Trophoblast cell (in vitro differentiated cells and primary cell): ENCODE results near the gene IRX3.

Source experiments
- DNase-seq, 2 donors: peaks; one replicate each; pipeline ENCODE4 v3.0.0-alpha.2; 2016
- H2AFZ ChIP-seq: 2 replicates; pipeline ENCODE4 v1.6.1; 2013; ENCODE audit warnings: low read length, moderate library complexity, mild to moderate bottlenecking; ENCODE audit not compliant: insufficient read depth, poor library complexity
- H2AK5ac ChIP-seq: 2 replicates; pipeline ENCODE4 v1.6.1; 2013; ENCODE audit warnings: mild to moderate bottlenecking, low read length
- H2BK120ac ChIP-seq: 2 replicates; pipeline ENCODE4 v1.6.1; 2013; ENCODE audit warnings: low read length, mild to moderate bottlenecking, moderate library complexity; ENCODE audit not compliant: insufficient read depth, poor library complexity
- H2BK12ac ChIP-seq: 2 replicates; pipeline ENCODE4 v1.6.1; 2013; ENCODE audit warnings: mild to moderate bottlenecking, low read length, moderate library complexity
- H2BK5ac ChIP-seq: 2 replicates; pipeline ENCODE4 v1.6.1; 2013; ENCODE audit warnings: low read length, low read depth, moderate library complexity, mild to moderate bottlenecking; ENCODE audit not compliant: poor library complexity
- H3K14ac ChIP-seq: 2 replicates; pipeline ENCODE4 v1.6.1; 2013; ENCODE audit warnings: mild to moderate bottlenecking, low read length
- H3K18ac ChIP-seq: 2 replicates; pipeline ENCODE4 v1.6.1; 2013; ENCODE audit warnings: mild to moderate bottlenecking, low read length
- H3K23ac ChIP-seq: 2 replicates; pipeline ENCODE4 v1.6.1; 2013; ENCODE audit warnings: low read length
- H3K27ac ChIP-seq: 2 replicates; pipeline ENCODE4 v1.5.1; 2013; ENCODE audit warnings: low read depth, mild to moderate bottlenecking, inconsistent platforms, low read length, moderate library complexity
- H3K27me3 ChIP-seq: 2 replicates; pipeline ENCODE4 v1.6.1; 2013; ENCODE audit warnings: inconsistent platforms, mild to moderate bottlenecking, low read length, moderate library complexity; ENCODE audit not compliant: insufficient read depth
- H3K36me3 ChIP-seq, 2 experiments: 1 replicate in 1 of 2; 2 replicates in 1 of 2; pipeline ENCODE4 v1.6.1; 2013; ENCODE audit warnings: low read length in 2 of 2, mild to moderate bottlenecking in 2 of 2, moderate library complexity in 1 of 2; ENCODE audit not compliant: insufficient read depth in 2 of 2, control insufficient read depth in 1 of 2
- H3K4ac ChIP-seq: 2 replicates; pipeline ENCODE4 v1.6.1; 2013; ENCODE audit warnings: low read depth, mild to moderate bottlenecking, low read length, moderate library complexity
- H3K4me1 ChIP-seq, 2 experiments: 1 replicate in 1 of 2; 2 replicates in 1 of 2; pipeline ENCODE4 v1.6.1; 2013; ENCODE audit warnings: low read length in 2 of 2, mild to moderate bottlenecking in 2 of 2, moderate library complexity in 1 of 2; ENCODE audit not compliant: insufficient read depth in 2 of 2, control insufficient read depth in 1 of 2
- H3K4me2 ChIP-seq: 2 replicates; pipeline ENCODE4 v1.6.1; 2013; ENCODE audit warnings: inconsistent platforms, mild to moderate bottlenecking, low read length, moderate library complexity
- H3K4me3 ChIP-seq: 2 replicates; pipeline ENCODE4 v1.5.1; 2013; ENCODE audit warnings: mild to moderate bottlenecking, low read depth, low read length, inconsistent platforms
- H3K79me1 ChIP-seq: one replicate; pipeline ENCODE4 v1.6.1; 2013; ENCODE audit warnings: low read length
- H3K79me2 ChIP-seq: 2 replicates; pipeline ENCODE4 v1.6.1; 2013; ENCODE audit warnings: low read length, mild to moderate bottlenecking; ENCODE audit not compliant: control insufficient read depth, insufficient read depth, poor library complexity
- H3K9ac ChIP-seq: 2 replicates; pipeline ENCODE4 v1.6.1; 2013; ENCODE audit warnings: mild to moderate bottlenecking, low read length
- H3K9me3 ChIP-seq: 2 replicates; pipeline ENCODE4 v1.6.1; 2013; ENCODE audit warnings: low read depth, mild to moderate bottlenecking, control low read depth, inconsistent platforms, low read length; ENCODE audit not compliant: insufficient read depth
- H4K12ac ChIP-seq: 2 replicates; pipeline ENCODE4 v1.6.1; 2013; ENCODE audit warnings: low read depth, mild to moderate bottlenecking, low read length, moderate library complexity
- H4K8ac ChIP-seq: 2 replicates; pipeline ENCODE4 v1.6.1; 2013; ENCODE audit warnings: low read depth, mild to moderate bottlenecking, low read length, moderate library complexity
- H4K91ac ChIP-seq: one replicate; pipeline ENCODE4 v1.6.1; 2013; ENCODE audit warnings: low read depth, mild to moderate bottlenecking, low read length, moderate library complexity
- WGBS: extraction: QIAGEN DNeasy Blood & Tissue Kit; methylation state at CpG from one replicate; pipeline ENCODE4 v1.1.7; 2013; ENCODE audit warnings: missing lambda C conversion rate; ENCODE audit not compliant: insufficient read length, insufficient coverage; ENCODE audit errors: extremely low coverage; 5-methylcytosine and 5-hydroxymethylcytosine counted together

The IRX3 gene

DNA sequence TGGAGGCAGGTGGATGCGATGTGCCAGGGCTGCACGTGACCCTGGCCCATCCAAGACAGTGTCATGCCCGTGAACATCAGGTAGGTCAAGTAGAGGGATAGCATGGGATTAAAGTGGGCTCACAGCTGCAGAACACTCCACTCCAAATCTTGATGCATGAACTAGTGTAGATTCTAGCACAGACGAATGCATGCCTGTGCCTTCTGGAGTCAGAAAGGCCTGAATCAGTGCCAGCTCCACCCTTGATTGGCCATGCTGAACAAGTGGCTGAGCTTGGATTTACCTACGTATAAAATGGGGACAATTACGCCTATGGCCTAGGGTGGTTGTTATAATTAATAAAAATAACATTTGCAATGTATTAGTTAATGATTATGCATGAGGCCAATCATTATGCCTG lies 10.6 kb downstream of the IRX3 start:
- H3K4ac ChIP-seq = no peak overlapping the region
- H4K91ac ChIP-seq = no peak overlapping the region
- no peaks in the 10 kb centered on the region for H3K79me1 ChIP-seq
- H3K23ac ChIP-seq = no peak overlapping the region
- H2AFZ ChIP-seq = no peak overlapping the region
- no peak overlapping the region for H2BK12ac ChIP-seq
- H2BK5ac ChIP-seq = no peak overlapping the region
- H3K36me3 ChIP-seq = no peaks in the 10 kb centered on the region
- no peak overlapping the region for H3K4me3 ChIP-seq
- no peak overlapping the region for H3K27ac ChIP-seq
- no peak overlapping the region for H4K8ac ChIP-seq
- no peak overlapping the region for H2AK5ac ChIP-seq
- H3K4me1 ChIP-seq = no peaks in the 10 kb centered on the region
- no peak for DNase-seq
- no peak overlapping the region for H2BK120ac ChIP-seq
- H4K12ac ChIP-seq = no peak overlapping the region
- no peak overlapping the region for H3K4me2 ChIP-seq
- H3K14ac ChIP-seq = no peak overlapping the region
- no CpG with 5 or more reads among the region's 6 CpGs for WGBS
- peaks cover 3% of the 10 kb centered on the region for H3K9me3 ChIP-seq
- no peak overlapping the region for H3K18ac ChIP-seq
- peak overlapping the region; percentile 28 for H3K9ac ChIP-seq
- peaks cover 14% of the 10 kb centered on the region for H3K27me3 ChIP-seq
- no peaks in the 10 kb centered on the region for H3K79me2 ChIP-seq

DNA sequence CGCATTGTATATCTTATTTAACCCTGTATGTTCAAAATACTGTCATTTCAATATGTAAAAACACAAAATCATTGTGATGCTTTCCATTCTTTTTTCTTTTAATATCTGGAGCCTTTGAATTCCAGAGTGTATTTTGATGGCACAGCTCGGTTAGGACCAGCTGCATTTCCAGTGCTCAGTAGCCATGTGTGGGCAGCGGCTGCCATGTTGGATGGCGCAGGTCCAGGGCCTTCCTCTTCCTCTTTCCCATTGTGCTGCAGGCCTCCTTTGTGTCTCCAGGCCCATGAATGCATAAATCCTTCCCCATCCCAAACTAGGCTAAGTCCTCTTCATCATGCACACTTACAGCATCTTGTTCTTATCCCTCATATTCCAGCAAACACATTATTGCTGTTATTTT lies 13.0 kb downstream of the IRX3 start:
- H3K23ac ChIP-seq = no peak overlapping the region
- H3K4me2 ChIP-seq = no peak overlapping the region
- H3K18ac ChIP-seq = no peak overlapping the region
- no peak overlapping the region for H4K12ac ChIP-seq
- H2BK5ac ChIP-seq = no peak overlapping the region
- H4K8ac ChIP-seq = no peak overlapping the region
- no peaks in the 10 kb centered on the region for H3K79me2 ChIP-seq
- H2BK12ac ChIP-seq = no peak overlapping the region
- peaks cover 3% of the 10 kb centered on the region for H3K9me3 ChIP-seq
- H3K4me3 ChIP-seq = no peak overlapping the region
- H3K27ac ChIP-seq = no peak overlapping the region
- H3K4me1 ChIP-seq = no peaks in the 10 kb centered on the region
- H2AFZ ChIP-seq = no peak overlapping the region
- no peak overlapping the region for H3K9ac ChIP-seq
- H3K79me1 ChIP-seq = no peaks in the 10 kb centered on the region
- H3K27me3 ChIP-seq = no peaks in the 10 kb centered on the region
- H3K36me3 ChIP-seq = no peaks in the 10 kb centered on the region
- DNase-seq = no peak
- no CpG with 5 or more reads among the region's 4 CpGs for WGBS
- H2AK5ac ChIP-seq = no peak overlapping the region
- H3K14ac ChIP-seq = no peak overlapping the region
- H2BK120ac ChIP-seq = no peak overlapping the region
- H3K4ac ChIP-seq = no peak overlapping the region
- no peak overlapping the region for H4K91ac ChIP-seq

DNA sequence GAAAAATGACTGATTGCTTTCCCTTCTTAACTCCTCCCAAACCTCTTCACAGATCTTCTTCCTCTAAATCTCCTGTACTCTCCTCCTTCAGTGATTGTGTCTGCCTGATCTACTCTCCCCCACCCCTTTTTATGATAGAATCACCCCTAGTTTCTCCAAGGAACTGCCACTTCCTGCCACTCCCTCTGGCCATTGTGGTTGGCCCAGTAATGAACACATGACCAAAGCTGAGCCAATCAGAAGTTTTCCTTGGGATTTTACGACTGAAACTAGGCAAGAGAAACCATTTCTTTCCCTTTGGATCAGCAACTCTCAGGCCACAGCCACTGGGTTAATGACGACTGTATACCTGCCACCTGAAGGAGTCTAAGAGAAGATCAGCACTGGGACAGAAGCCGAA lies 15.9 kb downstream of the IRX3 start:
- H3K23ac ChIP-seq = no peak overlapping the region
- H4K91ac ChIP-seq = no peak overlapping the region
- H3K4me2 ChIP-seq = no peak overlapping the region
- H3K79me2 ChIP-seq = no peaks in the 10 kb centered on the region
- H3K36me3 ChIP-seq = no peaks in the 10 kb centered on the region
- no peak overlapping the region for H2BK5ac ChIP-seq
- DNase-seq = no peak
- H3K9ac ChIP-seq = no peak overlapping the region
- no peak overlapping the region for H3K4ac ChIP-seq
- no peaks in the 10 kb centered on the region for H3K79me1 ChIP-seq
- WGBS = no CpG with 5 or more reads among the region's 3 CpGs
- H3K4me3 ChIP-seq = no peak overlapping the region
- no peak overlapping the region for H2AK5ac ChIP-seq
- H3K27ac ChIP-seq = no peak overlapping the region
- no peaks in the 10 kb centered on the region for H3K27me3 ChIP-seq
- H2BK12ac ChIP-seq = no peak overlapping the region
- no peak overlapping the region for H4K8ac ChIP-seq
- no peak overlapping the region for H3K14ac ChIP-seq
- H4K12ac ChIP-seq = no peak overlapping the region
- H2BK120ac ChIP-seq = no peak overlapping the region
- H2AFZ ChIP-seq = no peak overlapping the region
- peaks cover 2% of the 10 kb centered on the region for H3K9me3 ChIP-seq
- no peaks in the 10 kb centered on the region for H3K4me1 ChIP-seq
- H3K18ac ChIP-seq = no peak overlapping the region

DNA sequence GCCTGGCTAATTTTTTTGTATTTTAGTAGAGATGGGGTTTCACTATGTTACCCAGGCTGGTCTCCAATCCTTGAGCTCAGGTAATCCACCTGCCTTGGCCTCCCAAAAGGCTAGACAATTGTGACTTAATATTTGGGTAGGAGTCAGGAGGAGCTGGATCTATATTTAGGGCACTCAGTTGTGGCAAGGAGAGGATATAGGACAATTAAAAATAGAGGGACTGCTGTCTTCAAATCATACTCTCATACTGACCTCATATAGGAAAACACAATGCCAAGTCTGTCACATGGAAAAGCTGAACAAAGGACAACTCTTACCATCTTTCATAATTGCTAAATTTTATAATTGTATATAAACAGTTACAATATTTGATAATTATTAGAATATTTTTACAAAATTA lies 17.1 kb downstream of the IRX3 start:
- H3K36me3 ChIP-seq = no peaks in the 10 kb centered on the region
- H2BK120ac ChIP-seq = no peak overlapping the region

More for the DNA sequence above, 17.1 kb downstream of the IRX3 start:
- H3K4me3 ChIP-seq = no peak overlapping the region
- H3K14ac ChIP-seq = no peak overlapping the region
- H3K23ac ChIP-seq = no peak overlapping the region
- H2AFZ ChIP-seq = no peak overlapping the region
- H3K4me1 ChIP-seq = no peaks in the 10 kb centered on the region
- H3K79me1 ChIP-seq = no peaks in the 10 kb centered on the region
- H3K79me2 ChIP-seq = no peaks in the 10 kb centered on the region
- H3K9ac ChIP-seq = no peak overlapping the region
- no peak overlapping the region for H4K12ac ChIP-seq
- no peak overlapping the region for H2AK5ac ChIP-seq
- no peak overlapping the region for H4K91ac ChIP-seq
- H3K9me3 ChIP-seq = peaks cover 2% of the 10 kb centered on the region
- no peaks in the 10 kb centered on the region for H3K27me3 ChIP-seq
- H3K4me2 ChIP-seq = no peak overlapping the region
- H3K27ac ChIP-seq = no peak overlapping the region
- no peak overlapping the region for H3K18ac ChIP-seq
- DNase-seq = no peak
- H3K4ac ChIP-seq = no peak overlapping the region
- H2BK12ac ChIP-seq = no peak overlapping the region
- no peak overlapping the region for H2BK5ac ChIP-seq
- H4K8ac ChIP-seq = no peak overlapping the region
